ENCODE data around the gene TTC28. TPM values are rescaled to one million over a fixed set of nuclear protein-coding genes. Genes with fewer than 3 reads are reported as not detected.
"Not testable (repeated sequence)": the region's sequence is repeated elsewhere in the genome, so short reads cannot be mapped to it uniquely, and the experiment has no call there.

The TTC28 gene
- 10 to 100 TPM in 1 of 4 donors, 1 to 10 TPM in 2, under 1 TPM in 1; 0.45 to 24.0 (median 3.7) TPM for polyA plus RNA-seq
- long read RNA-seq, donor 1, partial matches to known transcripts: 0 of 5 reads
- long read RNA-seq, donor 1, other reads (novel, unspliced or antisense): 0 of 5 reads
- long read RNA-seq, donor 2: 0 reads
- long read RNA-seq, donor 3, partial matches to known transcripts: 0 of 2 reads
- long read RNA-seq, donor 3, other reads (novel, unspliced or antisense): 0 of 2 reads
- long read RNA-seq, donor 4: 0 reads
- long read RNA-seq, donor 5, partial matches to known transcripts: 0 of 1 reads
- long read RNA-seq, donor 5, other reads (novel, unspliced or antisense): 0 of 1 reads
- long read RNA-seq, donor 6: 0 reads
- long read RNA-seq, donor 7, partial matches to known transcripts: 0 of 1 reads
- long read RNA-seq, donor 7, other reads (novel, unspliced or antisense): 0 of 1 reads
- long read RNA-seq, donor 8: 0 reads
- long read RNA-seq, donor 9: 0 reads
- long read RNA-seq, donor 10, partial matches to known transcripts: 0 of 2 reads
- long read RNA-seq, donor 10, other reads (novel, unspliced or antisense): 0 of 2 reads

GRCh38 chr22:28679611-28680287 lies at the start of gene TTC28:
Gene TTC28, minus strand, starts transcription at chr22:28679840. Its CDS starts 117 bp downstream, at chr22:28679723.
- not testable (repeated sequence) for H3K9me3 ChIP-seq (ENCODE audit: control insufficient read depth in 2 of 2, insufficient read depth in 1 of 2, low read depth in 1 of 2, low read length in 1 of 2); H3K27me3 ChIP-seq (ENCODE audit: control insufficient read depth in 3 of 3, insufficient read depth in 3 of 3, low read length in 3 of 3); FAIRE-seq; H3K4me1 ChIP-seq (ENCODE audit: control insufficient read depth in 3 of 3, insufficient read depth in 2 of 3, low read depth in 1 of 3, low read length in 2 of 3); H3K36me3 ChIP-seq (ENCODE audit: control insufficient read depth in 3 of 3, insufficient read depth in 2 of 3, low read depth in 1 of 3, low read length in 3 of 3)
- DNase-seq: peak in 1 of 2 donors; percentile 90
- 3 to 7% (median 4%) methylated on average over 44 to 101 of the region's 101 CpGs for WGBS, 3 donors
- Histone ChIP-seq H3K4me3 (ENCODE audit: low read depth in 1 of 3, low read length in 3 of 3) (peak within 1 kb of the TSS; percentile 15 to 73 (median 53)), H3K27ac (ENCODE audit: low read depth in 1 of 3, low read length in 2 of 3) (peak within 1 kb of the TSS in 2 of 3 donors; percentile 50 to 62)

GRCh38 chr22:28728621-28729313 lies 49.1 kb upstream of the TTC28 start:
- WGBS, 3 donors: 92 to 96% (median 94%) methylated on average over 10 of the region's 10 CpGs

GRCh38 chr22:28728002-28728401 lies 48.4 kb upstream of the TTC28 start:
- Histone ChIP-seq H3K36me3 (ENCODE audit: control insufficient read depth in 3 of 3, insufficient read depth in 2 of 3, low read depth in 1 of 3, low read length in 3 of 3) (peaks cover 0 to 43% (median 0%) of the 10 kb centered on the region in 3 donors), H3K4me1 (ENCODE audit: control insufficient read depth in 3 of 3, insufficient read depth in 2 of 3, low read depth in 1 of 3, low read length in 2 of 3) (no peaks in the 10 kb centered on the region), H3K9me3 (ENCODE audit: control insufficient read depth in 2 of 2, insufficient read depth in 1 of 2, low read depth in 1 of 2, low read length in 1 of 2) (no peaks in the 10 kb centered on the region), H3K27ac (ENCODE audit: low read depth in 1 of 3, low read length in 2 of 3) (no peak overlapping the region), H3K27me3 (ENCODE audit: control insufficient read depth in 3 of 3, insufficient read depth in 3 of 3, low read length in 3 of 3) (no peaks in the 10 kb centered on the region), H3K4me3 (ENCODE audit: low read depth in 1 of 3, low read length in 3 of 3) (no peak overlapping the region)
- FAIRE-seq (no peak), DNase-seq (no peak)
- 86 to 94% (median 86%) methylated on average over 1 of the region's 1 CpG for WGBS, 3 donors

More at GRCh38 chr22:28728621-28729313, 49.1 kb upstream of the TTC28 start:
- Histone ChIP-seq H3K27me3 (ENCODE audit: control insufficient read depth in 3 of 3, insufficient read depth in 3 of 3, low read length in 3 of 3) (no peaks in the 10 kb centered on the region), H3K27ac (ENCODE audit: low read depth in 1 of 3, low read length in 2 of 3) (no peak overlapping the region), H3K4me3 (ENCODE audit: low read depth in 1 of 3, low read length in 3 of 3) (no peak overlapping the region), H3K9me3 (ENCODE audit: control insufficient read depth in 2 of 2, insufficient read depth in 1 of 2, low read depth in 1 of 2, low read length in 1 of 2) (no peaks in the 10 kb centered on the region), H3K4me1 (ENCODE audit: control insufficient read depth in 3 of 3, insufficient read depth in 2 of 3, low read depth in 1 of 3, low read length in 2 of 3) (no peaks in the 10 kb centered on the region), H3K36me3 (ENCODE audit: control insufficient read depth in 3 of 3, insufficient read depth in 2 of 3, low read depth in 1 of 3, low read length in 3 of 3) (peaks cover 0 to 44% (median 0%) of the 10 kb centered on the region in 3 donors)
- FAIRE-seq (no peak), DNase-seq (no peak)

- Histone ChIP-seq H3K9me3 (ENCODE audit: control insufficient read depth in 2 of 2, insufficient read depth in 1 of 2, low read depth in 1 of 2, low read length in 1 of 2) (no peaks in the 10 kb centered on the region), H3K27ac (ENCODE audit: low read depth in 1 of 3, low read length in 2 of 3) (no peak overlapping the region), H3K4me1 (ENCODE audit: control insufficient read depth in 3 of 3, insufficient read depth in 2 of 3, low read depth in 1 of 3, low read length in 2 of 3) (no peaks in the 10 kb centered on the region), H3K27me3 (ENCODE audit: control insufficient read depth in 3 of 3, insufficient read depth in 3 of 3, low read length in 3 of 3) (no peaks in the 10 kb centered on the region), H3K4me3 (ENCODE audit: low read depth in 1 of 3, low read length in 3 of 3) (no peak overlapping the region), H3K36me3 (ENCODE audit: control insufficient read depth in 3 of 3, insufficient read depth in 2 of 3, low read depth in 1 of 3, low read length in 3 of 3) (peaks cover 0 to 30% (median 2%) of the 10 kb centered on the region in 3 donors)
- DNase-seq (no peak), FAIRE-seq (no peak)
- WGBS, 3 donors: 89 to 96% (median 94%) methylated on average over 3 of the region's 3 CpGs
Observed at GRCh38 chr22:28718044-28718443, 38.4 kb upstream of the TTC28 start.

- Histone ChIP-seq H3K27me3 (ENCODE audit: control insufficient read depth in 3 of 3, insufficient read depth in 3 of 3, low read length in 3 of 3) (no peaks in the 10 kb centered on the region), H3K4me3 (ENCODE audit: low read depth in 1 of 3, low read length in 3 of 3) (no peak overlapping the region), H3K36me3 (ENCODE audit: control insufficient read depth in 3 of 3, insufficient read depth in 2 of 3, low read depth in 1 of 3, low read length in 3 of 3) (peaks cover 0 to 26% (median 2%) of the 10 kb centered on the region in 3 donors), H3K4me1 (ENCODE audit: control insufficient read depth in 3 of 3, insufficient read depth in 2 of 3, low read depth in 1 of 3, low read length in 2 of 3) (no peaks in the 10 kb centered on the region), H3K27ac (ENCODE audit: low read depth in 1 of 3, low read length in 2 of 3) (no peak overlapping the region), H3K9me3 (ENCODE audit: control insufficient read depth in 2 of 2, insufficient read depth in 1 of 2, low read depth in 1 of 2, low read length in 1 of 2) (no peaks in the 10 kb centered on the region)
- DNase-seq (no peak), FAIRE-seq (no peak)
- 96 to 98% (median 97%) methylated on average over 3 of the region's 3 CpGs for WGBS, 3 donors
Observed at GRCh38 chr22:28716686-28717085, 37.0 kb upstream of the TTC28 start.

GRCh38 chr22:28715611-28716010 lies 36.0 kb upstream of the TTC28 start:
- Histone ChIP-seq H3K4me1 (ENCODE audit: control insufficient read depth in 3 of 3, insufficient read depth in 2 of 3, low read depth in 1 of 3, low read length in 2 of 3) (no peaks in the 10 kb centered on the region), H3K36me3 (ENCODE audit: control insufficient read depth in 3 of 3, insufficient read depth in 2 of 3, low read depth in 1 of 3, low read length in 3 of 3) (peaks cover 0 to 21% (median 1%) of the 10 kb centered on the region in 3 donors), H3K27me3 (ENCODE audit: control insufficient read depth in 3 of 3, insufficient read depth in 3 of 3, low read length in 3 of 3) (no peaks in the 10 kb centered on the region), H3K9me3 (ENCODE audit: control insufficient read depth in 2 of 2, insufficient read depth in 1 of 2, low read depth in 1 of 2, low read length in 1 of 2) (no peaks in the 10 kb centered on the region), H3K4me3 (ENCODE audit: low read depth in 1 of 3, low read length in 3 of 3) (no peak overlapping the region), H3K27ac (ENCODE audit: low read depth in 1 of 3, low read length in 2 of 3) (no peak overlapping the region)
- DNase-seq: no peak
- 92 to 96% (median 95%) methylated on average over 7 of the region's 7 CpGs for WGBS, 3 donors
- no peak for FAIRE-seq

GRCh38 chr22:28714043-28714628 lies 34.5 kb upstream of the TTC28 start:
- FAIRE-seq: no peak
- H3K4me3 ChIP-seq (ENCODE audit: low read depth in 1 of 3, low read length in 3 of 3): no peak overlapping the region
- DNase-seq: no peak
- no peak overlapping the region for H3K27ac ChIP-seq (ENCODE audit: low read depth in 1 of 3, low read length in 2 of 3)
- peaks cover 0 to 19% (median 0%) of the 10 kb centered on the region in 3 donors for H3K36me3 ChIP-seq (ENCODE audit: control insufficient read depth in 3 of 3, insufficient read depth in 2 of 3, low read depth in 1 of 3, low read length in 3 of 3)
- WGBS, 3 donors: 83 to 89% (median 86%) methylated on average over 2 of the region's 2 CpGs
- H3K4me1 ChIP-seq (ENCODE audit: control insufficient read depth in 3 of 3, insufficient read depth in 2 of 3, low read depth in 1 of 3, low read length in 2 of 3): no peaks in the 10 kb centered on the region
- H3K27me3 ChIP-seq (ENCODE audit: control insufficient read depth in 3 of 3, insufficient read depth in 3 of 3, low read length in 3 of 3): no peaks in the 10 kb centered on the region
- H3K9me3 ChIP-seq (ENCODE audit: control insufficient read depth in 2 of 2, insufficient read depth in 1 of 2, low read depth in 1 of 2, low read length in 1 of 2): no peaks in the 10 kb centered on the region

Measured in small intestine (tissue), 16 donors.